ENCODE results near the gene GGT5.
"Not testable (repeated sequence)": the region's sequence is repeated elsewhere in the genome, so short reads cannot be mapped to it uniquely, and the experiment has no call there.

Gene GGT5

GRCh38 chr22:24205438-24206195, 39.3 kb downstream of the GGT5 start:
- TF ChIP-seq, protein P1, sequence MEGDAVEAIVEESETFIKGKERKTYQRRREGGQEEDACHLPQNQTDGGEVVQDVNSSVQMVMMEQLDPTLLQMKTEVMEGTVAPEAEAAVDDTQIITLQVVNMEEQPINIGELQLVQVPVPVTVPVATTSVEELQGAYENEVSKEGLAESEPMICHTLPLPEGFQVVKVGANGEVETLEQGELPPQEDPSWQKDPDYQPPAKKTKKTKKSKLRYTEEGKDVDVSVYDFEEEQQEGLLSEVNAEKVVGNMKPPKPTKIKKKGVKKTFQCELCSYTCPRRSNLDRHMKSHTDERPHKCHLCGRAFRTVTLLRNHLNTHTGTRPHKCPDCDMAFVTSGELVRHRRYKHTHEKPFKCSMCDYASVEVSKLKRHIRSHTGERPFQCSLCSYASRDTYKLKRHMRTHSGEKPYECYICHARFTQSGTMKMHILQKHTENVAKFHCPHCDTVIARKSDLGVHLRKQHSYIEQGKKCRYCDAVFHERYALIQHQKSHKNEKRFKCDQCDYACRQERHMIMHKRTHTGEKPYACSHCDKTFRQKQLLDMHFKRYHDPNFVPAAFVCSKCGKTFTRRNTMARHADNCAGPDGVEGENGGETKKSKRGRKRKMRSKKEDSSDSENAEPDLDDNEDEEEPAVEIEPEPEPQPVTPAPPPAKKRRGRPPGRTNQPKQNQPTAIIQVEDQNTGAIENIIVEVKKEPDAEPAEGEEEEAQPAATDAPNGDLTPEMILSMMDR (IDR thresholded peaks at IDR 0.05; ENCODE audit: control insufficient read depth, extremely low read depth, insufficient read depth): peak; percentile 8; the same call in 1 of the 2 replicates
- DNase-seq (ENCODE audit: low read depth): no peak
- H3K4me3 ChIP-seq (ENCODE audit: low read depth, low read length): no peak overlapping the region

- DNase-seq (ENCODE audit: low read depth); H3K4me3 ChIP-seq (ENCODE audit: low read depth, low read length): not testable (repeated sequence)
Measured at GRCh38 chr22:24203856-24204255, 41.0 kb downstream of the GGT5 start.

DNA sequence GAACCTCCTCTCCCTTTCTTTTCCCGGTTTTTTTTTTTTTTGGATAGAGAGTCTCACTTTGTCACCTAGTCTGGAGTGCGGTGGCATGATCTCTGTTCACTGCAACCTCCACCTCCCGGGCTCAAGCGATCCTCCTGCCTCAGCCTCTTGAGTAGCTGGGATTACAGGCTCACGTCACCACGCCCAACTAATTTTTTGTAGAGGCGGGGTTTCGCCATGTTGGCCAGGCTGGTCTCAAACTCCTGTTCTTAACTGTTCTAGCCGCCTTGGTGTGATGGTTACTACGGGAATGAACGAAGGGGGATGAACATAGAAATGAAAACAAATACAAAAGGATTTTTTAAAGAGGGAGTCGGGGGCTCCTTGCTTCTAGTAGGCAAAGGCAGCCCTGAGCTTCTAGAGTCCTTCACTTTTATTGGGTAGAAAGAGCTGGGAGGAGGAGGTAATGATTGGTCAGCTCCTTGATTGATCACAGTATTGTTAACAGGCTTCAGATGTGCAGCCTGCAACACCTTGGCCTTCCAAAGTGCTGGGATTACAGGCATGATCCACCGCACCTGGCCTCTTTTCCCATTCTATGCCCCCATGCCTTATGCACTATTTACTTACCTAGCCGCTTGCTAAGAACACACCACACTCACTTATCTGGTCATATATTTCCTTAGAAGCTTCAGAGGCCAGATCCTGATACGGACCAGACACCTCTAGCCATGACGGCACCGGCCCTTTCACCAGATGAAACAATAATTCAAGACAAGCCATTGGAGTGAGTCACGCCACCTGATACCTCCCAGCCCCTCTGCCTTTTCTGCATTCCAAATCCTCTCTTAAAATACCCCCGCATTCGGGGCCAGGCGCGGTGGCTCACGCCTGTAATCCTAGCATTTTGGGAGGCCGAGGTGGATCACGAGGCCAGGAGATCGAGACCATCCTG, 42.9 kb downstream of the GGT5 start:
- no peak for DNase-seq (ENCODE audit: low read depth)
- TF ChIP-seq, protein P1 (IDR thresholded peaks at IDR 0.05; ENCODE audit: control insufficient read depth, extremely low read depth, insufficient read depth): no peak
- no peak overlapping the region for H3K4me3 ChIP-seq (ENCODE audit: low read depth, low read length)

DNA sequence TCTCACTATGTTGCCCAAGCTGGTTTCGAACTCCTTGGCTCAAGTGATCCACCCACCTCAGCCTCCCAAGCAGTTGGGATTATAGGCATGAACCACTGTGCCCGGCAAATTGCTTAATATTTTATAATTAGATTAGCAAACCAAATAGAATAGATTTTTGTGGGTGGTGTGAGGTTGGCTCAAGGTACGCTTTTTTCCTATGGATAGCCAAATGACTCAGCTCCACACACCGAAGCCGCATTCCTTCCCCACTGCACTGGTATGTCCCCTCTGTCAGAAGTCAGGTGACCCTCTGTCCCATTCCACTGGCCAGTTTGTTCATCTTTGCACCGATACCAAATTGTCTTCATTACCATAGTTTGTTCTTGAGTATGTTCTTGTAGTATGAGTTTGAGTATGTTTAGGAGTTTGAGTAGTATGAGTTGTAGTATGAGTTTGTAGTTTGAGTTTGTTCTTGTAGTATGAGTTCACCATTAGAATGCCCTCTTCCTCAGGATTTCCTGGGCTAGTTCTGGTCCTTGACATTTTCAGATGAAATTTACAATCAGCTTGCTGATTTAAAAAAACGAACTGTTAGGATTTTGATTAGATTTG, 44.2 kb downstream of the GGT5 start:
- TF ChIP-seq, protein P1 (IDR thresholded peaks at IDR 0.05; ENCODE audit: control insufficient read depth, extremely low read depth, insufficient read depth): no peak
- H3K4me3 ChIP-seq (ENCODE audit: low read depth, low read length): no peak overlapping the region
- no peak for DNase-seq (ENCODE audit: low read depth)

GRCh38 chr22:24198682-24199052, 46.2 kb downstream of the GGT5 start:
- DNase-seq (ENCODE audit: low read depth): no peak
- H3K4me3 ChIP-seq (ENCODE audit: low read depth, low read length): no peak overlapping the region
- TF ChIP-seq, protein P1 (IDR thresholded peaks at IDR 0.05; ENCODE audit: control insufficient read depth, extremely low read depth, insufficient read depth): no peak

DNA sequence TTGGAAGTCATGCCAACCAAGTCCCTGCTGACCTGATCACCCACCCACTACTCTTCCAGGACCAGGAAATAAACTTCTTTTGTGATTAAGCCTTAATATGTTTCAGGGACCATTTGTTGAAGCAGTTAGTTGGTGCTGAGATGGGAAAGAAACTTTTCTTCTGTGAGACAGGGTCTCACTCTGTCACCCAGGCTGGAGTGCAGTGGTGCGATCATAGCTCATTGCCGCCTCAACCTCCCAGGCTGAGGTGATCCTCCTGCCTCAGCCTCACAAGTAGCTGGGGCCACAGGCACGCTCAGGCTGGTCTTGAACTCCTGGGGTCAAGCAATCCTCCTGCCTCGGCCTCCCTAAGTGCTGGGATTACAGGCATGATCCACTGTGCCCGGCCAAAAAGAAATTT, 53.0 kb downstream of the GGT5 start:
- TF ChIP-seq, protein P1 (IDR thresholded peaks at IDR 0.05; ENCODE audit: control insufficient read depth, extremely low read depth, insufficient read depth): no peak
- DNase-seq (ENCODE audit: low read depth): no peak
- no peak overlapping the region for H3K4me3 ChIP-seq (ENCODE audit: low read depth, low read length)

GRCh38 chr22:24191381-24191841, 53.5 kb downstream of the GGT5 start:
- no peak for DNase-seq (ENCODE audit: low read depth)
- no peak overlapping the region for H3K4me3 ChIP-seq (ENCODE audit: low read depth, low read length)
- TF ChIP-seq, protein P1 (IDR thresholded peaks at IDR 0.05; ENCODE audit: control insufficient read depth, extremely low read depth, insufficient read depth): no peak

Data from LNCaP clone FGC (cell line).